GM12878 (cell line): Measurements from ENCODE around the gene CLDN9. TPM values are rescaled to one million over a fixed set of nuclear protein-coding genes. Genes with fewer than 3 reads are reported as not detected.
A peak's percentile ranks its signal among the peaks of the same experiment; 100 is the strongest.

Experiments
- ASH2L ChIP-seq: fragments of 300-600, 200-600 bp; sonication (generic); IDR thresholded peaks from 2 replicates; pipeline ENCODE4 v1.6.1; 2017; ENCODE audit warnings: low read depth, mild to moderate bottlenecking, borderline replicate concordance
- BHLHE40 ChIP-seq, 2 experiments: fragments of 450-650 bp in 1 of 2; IDR thresholded peaks; 2 replicates each; pipeline ENCODE4 v1.6.1; 2011 to 2017; ENCODE audit warnings: low read depth in 2 of 2, borderline replicate concordance in 1 of 2, improper control_type of control experiment in 1 of 2, low read length in 1 of 2, mild to moderate bottlenecking in 1 of 2
- CHD2 ChIP-seq: IDR thresholded peaks from 2 replicates; pipeline ENCODE4 v1.6.1; 2011; ENCODE audit warnings: low read depth, low read length, improper control_type of control experiment, borderline replicate concordance
- CREM ChIP-seq: IDR thresholded peaks from 2 replicates; pipeline ENCODE4 v1.6.1; 2014; ENCODE audit warnings: antibody characterized with exemption, low read depth
- E2F8 ChIP-seq: fragments of 450-650 bp; IDR thresholded peaks from 2 replicates; pipeline ENCODE4 v1.6.1; 2018; ENCODE audit warnings: mild to moderate bottlenecking, low read depth, moderate library complexity; ENCODE audit not compliant: partially characterized antibody
- EP300 ChIP-seq, 2 experiments: fragments of 150-350 bp in 1 of 2; IDR thresholded peaks; 2 replicates each; pipeline ENCODE4 v1.6.1; 2011 to 2012; ENCODE audit warnings: low read depth in 2 of 2, low read length in 2 of 2, borderline replicate concordance in 1 of 2, improper control_type of control experiment in 1 of 2, inconsistent platforms in 1 of 2; ENCODE audit not compliant: control insufficient read depth in 1 of 2
- ETV6 ChIP-seq, 2 experiments: fragments of 450-650 bp in 1 of 2; IDR thresholded peaks in 1 of 2; conservative IDR thresholded peaks in 1 of 2; 2 replicates each; pipeline ENCODE4 v1.6.1; 2014; ENCODE audit warnings: antibody characterized with exemption in 1 of 2, borderline replicate concordance in 1 of 2, low read depth in 1 of 2, mild to moderate bottlenecking in 1 of 2, moderate library complexity in 1 of 2
- EZH2 ChIP-seq: IDR thresholded peaks from 2 replicates; pipeline ENCODE4 v1.6.1; 2012; ENCODE audit warnings: low read depth, mild to moderate bottlenecking, control low read depth, inconsistent platforms, low read length, borderline replicate concordance; ENCODE audit not compliant: control insufficient read depth
- JUND ChIP-seq: IDR thresholded peaks from 2 replicates; pipeline ENCODE4 v1.6.1; 2012; ENCODE audit warnings: low read depth, mild to moderate bottlenecking, low read length, improper control_type of control experiment, moderate library complexity
- MEF2B ChIP-seq: fragments of 450-650 bp; IDR thresholded peaks from 2 replicates; pipeline ENCODE4 v1.6.1; 2018; ENCODE audit warnings: mild to moderate bottlenecking, moderate library complexity; ENCODE audit not compliant: partially characterized antibody, poor library complexity, severe bottlenecking
- NFXL1 ChIP-seq: fragments of 450-650 bp; IDR thresholded peaks from 2 replicates; pipeline ENCODE4 v1.6.1; 2017; ENCODE audit warnings: antibody characterized with exemption, mild to moderate bottlenecking, borderline replicate concordance
- NFYA ChIP-seq: IDR thresholded peaks from 2 replicates; pipeline ENCODE4 v1.6.1; 2011; ENCODE audit warnings: low read depth, mild to moderate bottlenecking, low read length, improper control_type of control experiment, borderline replicate concordance
- NFYB ChIP-seq: IDR thresholded peaks from 2 replicates; pipeline ENCODE4 v1.6.1; 2011; ENCODE audit warnings: low read depth, mild to moderate bottlenecking, low read length, improper control_type of control experiment, moderate library complexity; ENCODE audit not compliant: insufficient read depth
- NR2C2 ChIP-seq: IDR thresholded peaks from 2 replicates; pipeline ENCODE4 v1.6.1; 2011; ENCODE audit warnings: borderline replicate concordance, low read depth; ENCODE audit not compliant: control insufficient read depth, insufficient read length
- PRDM15 ChIP-seq: fragments of 450-650 bp; formaldehyde crosslinking; IDR thresholded peaks from 2 replicates; pipeline ENCODE4 v1.4.0; 2020; ENCODE audit warnings: mild to moderate bottlenecking, moderate library complexity
- RAD21 ChIP-seq: IDR thresholded peaks from 2 replicates; pipeline ENCODE4 v1.6.1; 2011; ENCODE audit warnings: mild to moderate bottlenecking, low read depth, low read length, moderate library complexity; ENCODE audit not compliant: insufficient read depth
- RFX5 ChIP-seq: IDR thresholded peaks from 2 replicates; pipeline ENCODE4 v1.6.1; 2011; ENCODE audit warnings: low read depth, low read length, improper control_type of control experiment
- SMC3 ChIP-seq: IDR thresholded peaks from 2 replicates; pipeline ENCODE4 v1.6.1; 2011; ENCODE audit warnings: low read length, improper control_type of control experiment, borderline replicate concordance
- SUZ12 ChIP-seq: fragments of 200-600 bp; sonication (generic); IDR thresholded peaks from one replicate; pipeline ENCODE4 v1.6.1; 2018; ENCODE audit warnings: antibody characterized with exemption, mild to moderate bottlenecking; ENCODE audit not compliant: unreplicated experiment
- TARDBP ChIP-seq: IDR thresholded peaks from 2 replicates; pipeline ENCODE4 v1.6.1; 2016; ENCODE audit warnings: borderline replicate concordance
- ZNF217 ChIP-seq: fragments of 450-650 bp; IDR thresholded peaks from 2 replicates; pipeline ENCODE4 v1.6.1; 2017; ENCODE audit warnings: antibody characterized with exemption, mild to moderate bottlenecking
- polyA plus RNA-seq, 11 experiments: library from polyadenylated mRNA; depleted of rRNA in 4 of 11; unstranded in 6 of 11; stranded (reverse) in 5 of 11; fragments of >200 nt; fragmentation: Nextera tagmentation in 4 of 11; fragmentation: Illumina TruSeq in 1 of 11; extraction: Ambion mirVana in 4 of 11; extraction: Trizol in 1 of 11; gene quantifications; 1 replicate in 1 of 11; 2 replicates in 10 of 11; pipeline versions ENCODE4 v1.2.1 to v1.2.3, GENCODE V29; 2011 to 2016; ENCODE audit warnings: inconsistent platforms in 2 of 11, missing spikeins in 2 of 11, low read depth in 1 of 11
- total RNA-seq, 4 experiments: library from RNA; depleted of rRNA in 3 of 4; stranded (reverse); fragments of >200 nt in 3 of 4; fragmentation: Illumina TruSeq in 1 of 4; extraction: Trizol in 1 of 4; gene quantifications; 2 replicates each; pipeline versions ENCODE4 v1.2.1 to v1.2.3, GENCODE V29; 2013 to 2021
- TF ChIP-seq, protein P1 (sequence below): IDR thresholded peaks from 2 replicates; pipeline ENCODE4 v1.6.1; 2011; ENCODE audit warnings: low read depth, mild to moderate bottlenecking, low read length, moderate library complexity, borderline replicate concordance; ENCODE audit errors: extremely low read depth

The CLDN9 gene
- total and polyA plus RNA-seq, 10 of the 15 experiments (the other 5 are each of a cell fraction or from before 2014, with no cell fraction given): not detected

DNA sequence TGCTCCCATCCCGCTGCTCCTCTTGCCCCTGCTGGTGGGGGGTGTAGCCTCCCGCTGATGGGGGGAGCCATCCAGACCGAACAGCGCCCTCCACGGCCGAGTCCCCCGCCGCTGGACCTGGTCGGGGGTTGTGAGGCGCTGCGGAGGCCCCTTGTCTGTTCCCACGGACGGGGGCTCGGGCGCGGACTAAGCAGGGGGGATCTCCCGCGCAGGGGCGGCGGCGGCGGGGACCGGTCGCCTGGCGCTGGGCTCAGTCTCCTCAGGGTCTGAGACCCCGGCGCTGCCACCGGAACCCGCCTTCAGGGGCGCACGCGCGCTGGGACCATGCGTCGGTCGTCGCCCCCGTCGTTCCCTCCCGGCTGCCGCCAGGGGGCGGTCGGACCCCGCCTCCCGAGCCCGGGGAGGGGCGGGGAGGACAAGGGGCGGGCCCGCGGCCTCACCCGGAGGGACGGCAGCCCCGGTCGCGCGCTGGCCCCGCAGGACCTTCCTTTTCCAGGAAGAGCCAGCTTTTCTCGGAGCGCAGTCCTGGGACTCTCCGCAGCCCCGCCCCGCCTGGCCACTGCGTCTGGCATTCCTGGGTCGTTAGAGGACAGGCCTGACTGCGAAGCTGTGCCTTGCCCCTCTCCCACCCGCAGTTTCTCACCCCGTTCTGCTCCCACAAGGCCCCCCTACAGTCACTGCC lies 46.5 kb downstream of the CLDN9 start (continued):
- TF ChIP-seq RAD21 (peak; percentile 93), MEF2B (peak; percentile 17), E2F8 (no peak), BHLHE40 (IDR thresholded peaks at IDR 0.05; ENCODE audit: borderline replicate concordance in 1 of 2, low read depth in 2 of 2, low read length in 1 of 2) (peak in 1 of 2 experiments; percentile 75; a peak in 2 of 4 replicates), SMC3 (peak; percentile 82), CREM (0 out of 2 replicates have a peak, but pooled peaks have one; percentile 15), ZNF217 (peak; percentile 55; the same call in 1 of the 2 replicates), NFYA (no peak), NFXL1 (no peak), TARDBP (no peak), SUZ12 (no peak), RFX5 (no peak), PRDM15 (no peak), JUND (no peak), ASH2L (no peak), ETV6 (conservative IDR thresholded peaks at IDR 0.05 in 1 of 2, IDR thresholded peaks at IDR 0.05 in 1 of 2; ENCODE audit: borderline replicate concordance in 1 of 2, low read depth in 1 of 2) (no peak), NFYB (no peak), EZH2 (no peak), NR2C2 (no peak), CHD2 (no peak), EP300 (IDR thresholded peaks at IDR 0.05; ENCODE audit: borderline replicate concordance in 1 of 2, control insufficient read depth in 1 of 2, low read depth in 2 of 2, low read length in 2 of 2) (no peak)
- TF ChIP-seq, protein P1, sequence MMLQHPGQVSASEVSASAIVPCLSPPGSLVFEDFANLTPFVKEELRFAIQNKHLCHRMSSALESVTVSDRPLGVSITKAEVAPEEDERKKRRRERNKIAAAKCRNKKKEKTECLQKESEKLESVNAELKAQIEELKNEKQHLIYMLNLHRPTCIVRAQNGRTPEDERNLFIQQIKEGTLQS: no peak
